ENCODE results near the gene NPLOC4.

The NPLOC4 gene

GRCh38 chr17:81563861-81564586 is 72.9 kb downstream of the NPLOC4 start:
- no peak for FAIRE-seq

- no peak for FAIRE-seq
Measured at GRCh38 chr17:81561494-81561885, 75.4 kb downstream of the NPLOC4 start.

GRCh38 chr17:81558941-81559806 is 77.7 kb downstream of the NPLOC4 start:
- no peak for FAIRE-seq

- no peak for FAIRE-seq
Measured at GRCh38 chr17:81558115-81558468, 78.8 kb downstream of the NPLOC4 start.

GRCh38 chr17:81557276-81558114 is 79.4 kb downstream of the NPLOC4 start:
- FAIRE-seq, result no peak

- no peak for FAIRE-seq
Measured at GRCh38 chr17:81556863-81557262, 80.0 kb downstream of the NPLOC4 start.

GRCh38 chr17:81556175-81556691 is 80.7 kb downstream of the NPLOC4 start:
- no peak for FAIRE-seq

GRCh38 chr17:81553616-81554181 is 83.2 kb downstream of the NPLOC4 start:
- FAIRE-seq, result peak; percentile 42

GRCh38 chr17:81553018-81553615 is 83.8 kb downstream of the NPLOC4 start:
- peak; percentile 88 for FAIRE-seq

- no peak for FAIRE-seq
Measured at GRCh38 chr17:81552244-81553017, 84.5 kb downstream of the NPLOC4 start, which contains the start of gene FAAP100. Gene FAAP100 (minus strand): TSS chr17:81552353. CDS start chr17:81552330, 23 bp downstream.

GRCh38 chr17:81551458-81552243 is 85.3 kb downstream of the NPLOC4 start:
- FAIRE-seq, result no peak

GRCh38 chr17:81550830-81551457 is 86.0 kb downstream of the NPLOC4 start:
- no peak for FAIRE-seq

GRCh38 chr17:81550285-81550684 is 86.6 kb downstream of the NPLOC4 start:
- FAIRE-seq, result no peak

GRCh38 chr17:81549826-81550225 is 87.1 kb downstream of the NPLOC4 start:
- FAIRE-seq, result no peak

GRCh38 chr17:81549031-81549557 is 87.8 kb downstream of the NPLOC4 start:
- no peak for FAIRE-seq

- FAIRE-seq, result no peak
Measured at GRCh38 chr17:81547614-81547982, 89.3 kb downstream of the NPLOC4 start.

- no peak for FAIRE-seq
Measured at GRCh38 chr17:81546906-81547613, 89.9 kb downstream of the NPLOC4 start.

GRCh38 chr17:81545160-81545949 is 91.6 kb downstream of the NPLOC4 start:
- no peak for FAIRE-seq

All from G401.6 (cell line).